HepG2 (cell line): ENCODE data around the gene UQCR10. TPM values are rescaled to one million over a fixed set of nuclear protein-coding genes. Genes with fewer than 3 reads are reported as not detected.
A peak's percentile ranks its signal among the peaks of the same experiment; 100 is the strongest.

Experiments used
- ATF7-NPFF ChIP-seq: sonication (generic); formaldehyde crosslinking; IDR thresholded peaks from 2 replicates; pipeline ENCODE4 v1.8.1; 2023; ENCODE audit warnings: mild to moderate bottlenecking, low read depth, missing genetic modification reagents, moderate library complexity
- HCFC1 ChIP-seq: fragments of 150-350 bp; IDR thresholded peaks from 2 replicates; pipeline ENCODE4 v1.6.1; 2014; ENCODE audit warnings: low read depth, low read length
- MIXL1 ChIP-seq: IDR thresholded peaks from 2 replicates; pipeline ENCODE4 v1.6.1; 2016
- NCOA5 ChIP-seq: sonication (generic); formaldehyde crosslinking; IDR thresholded peaks from 2 replicates; pipeline ENCODE4 v1.4.0; 2020; ENCODE audit warnings: missing genetic modification reagents
- PITX1 ChIP-seq: sonication (generic); formaldehyde crosslinking; IDR thresholded peaks from 2 replicates; pipeline ENCODE4 v1.5.1; 2020; ENCODE audit warnings: mild to moderate bottlenecking, missing genetic modification reagents
- RXRA ChIP-seq: sonication (generic); formaldehyde crosslinking; IDR thresholded peaks from 2 replicates; pipeline ENCODE4 v1.5.1; 2020; ENCODE audit warnings: missing genetic modification reagents
- TEAD3 ChIP-seq: optimal IDR thresholded peaks from 2 replicates; pipeline ENCODE3; 2016; ENCODE audit warnings: borderline replicate concordance
- U2AF1 ChIP-seq: fragments of 200-400 bp; formaldehyde crosslinking; optimal IDR thresholded peaks from 2 replicates; pipeline ENCODE3; 2017; ENCODE audit warnings: mild to moderate bottlenecking, low read depth, low read length
- ZNF180 ChIP-seq: sonication (generic); formaldehyde crosslinking; IDR thresholded peaks from 2 replicates; pipeline ENCODE4 v1.4.0; 2020; ENCODE audit warnings: low read depth, missing genetic modification reagents, borderline replicate concordance
- ZNF451 ChIP-seq: sonication (generic); formaldehyde crosslinking; IDR thresholded peaks from 2 replicates; pipeline ENCODE4 v1.5.0; 2020; ENCODE audit warnings: mild to moderate bottlenecking, missing genetic modification reagents
- ZNF605 ChIP-seq: sonication (generic); formaldehyde crosslinking; IDR thresholded peaks from 2 replicates; pipeline ENCODE4 v1.8.0; 2022; ENCODE audit warnings: mild to moderate bottlenecking, missing genetic modification reagents
- polyA plus RNA-seq, 8 experiments: library from polyadenylated mRNA; depleted of rRNA in 3 of 8; stranded (reverse) in 7 of 8; unstranded in 1 of 8; fragments of >200 nt; fragmentation: Illumina TruSeq in 4 of 8; extraction: Trizol in 4 of 8; gene quantifications; 2 replicates each; pipeline versions ENCODE4 v1.2.1 to v1.2.3, GENCODE V29; 2011 to 2016; ENCODE audit warnings: low read depth in 4 of 8, missing spikeins in 1 of 8, mixed read lengths in 1 of 8; ENCODE audit not compliant: insufficient read depth in 1 of 8
- total RNA-seq, 5 experiments: library from RNA; depleted of rRNA; stranded (reverse); fragments of >200 nt; fragmentation: Illumina TruSeq; extraction: Trizol; gene quantifications; 2 replicates each; pipeline ENCODE4 v1.2.3, GENCODE V29; 2016; ENCODE audit warnings: low read depth in 1 of 5
- TF ChIP-seq, protein P1 (sequence below), 2 experiments: sonication (generic) in 1 of 2; formaldehyde crosslinking in 1 of 2; IDR thresholded peaks; 2 replicates each; pipeline versions ENCODE4 v1.6.1 to v1.9.0; 2014 to 2022; ENCODE audit warnings: antibody characterized with exemption in 1 of 2, borderline replicate concordance in 1 of 2, inconsistent platforms in 1 of 2, low read depth in 1 of 2, missing genetic modification reagents in 1 of 2
- TF ChIP-seq, protein P2 (sequence below): sonication (generic); formaldehyde crosslinking; IDR thresholded peaks from 2 replicates; pipeline ENCODE4 v1.5.1; 2020; ENCODE audit warnings: missing genetic modification reagents, mild to moderate bottlenecking, borderline replicate concordance
- TF ChIP-seq, protein P3 (sequence below): sonication (generic); formaldehyde crosslinking; IDR thresholded peaks from 2 replicates; pipeline ENCODE4 v1.5.0; 2020; ENCODE audit warnings: missing genetic modification reagents, mild to moderate bottlenecking, borderline replicate concordance
- TF ChIP-seq, protein P4 (sequence below): sonication (generic); formaldehyde crosslinking; IDR thresholded peaks from 2 replicates; pipeline ENCODE4 v1.4.0; 2020; ENCODE audit warnings: missing genetic modification reagents
- TF ChIP-seq, protein P5 (sequence below): sonication (generic); formaldehyde crosslinking; IDR thresholded peaks from 2 replicates; pipeline ENCODE4 v1.4.0; 2020; ENCODE audit warnings: missing genetic modification reagents

Gene UQCR10
- total and polyA plus RNA-seq, 2 of the 13 experiments (the other 11 are each of a cell fraction or from before 2014, with no cell fraction given): 225 to 232 TPM

DNA sequence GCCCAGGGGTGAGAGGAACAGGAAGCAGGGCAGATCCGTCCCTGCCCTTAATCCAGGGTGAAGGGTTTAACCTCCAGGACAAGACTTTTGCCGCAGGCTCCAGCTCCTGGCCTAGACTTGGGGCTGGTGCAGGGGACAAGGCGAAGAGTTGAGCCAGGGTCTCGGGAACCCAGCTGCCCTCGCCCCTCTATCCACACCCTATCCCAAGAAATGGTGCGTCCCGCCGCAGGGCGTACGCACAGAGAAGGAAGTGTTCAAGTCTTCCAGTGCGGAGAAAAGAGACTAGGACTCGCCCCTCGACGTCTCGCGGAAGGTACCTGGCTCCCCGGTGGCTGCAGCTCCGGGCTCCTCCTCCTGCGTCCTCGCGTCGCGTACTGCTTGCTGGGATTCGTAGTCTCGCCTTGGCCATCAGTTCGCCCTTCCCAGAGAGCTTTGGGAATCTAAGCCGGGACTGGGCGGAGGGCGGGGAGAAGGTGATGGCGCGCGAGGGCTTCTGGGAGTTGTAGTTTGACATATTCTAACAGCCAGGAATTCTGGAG is 468 bp upstream of the UQCR10 start, which contains the start of gene ZMAT5 (continued):
- TF ChIP-seq, protein P1, sequence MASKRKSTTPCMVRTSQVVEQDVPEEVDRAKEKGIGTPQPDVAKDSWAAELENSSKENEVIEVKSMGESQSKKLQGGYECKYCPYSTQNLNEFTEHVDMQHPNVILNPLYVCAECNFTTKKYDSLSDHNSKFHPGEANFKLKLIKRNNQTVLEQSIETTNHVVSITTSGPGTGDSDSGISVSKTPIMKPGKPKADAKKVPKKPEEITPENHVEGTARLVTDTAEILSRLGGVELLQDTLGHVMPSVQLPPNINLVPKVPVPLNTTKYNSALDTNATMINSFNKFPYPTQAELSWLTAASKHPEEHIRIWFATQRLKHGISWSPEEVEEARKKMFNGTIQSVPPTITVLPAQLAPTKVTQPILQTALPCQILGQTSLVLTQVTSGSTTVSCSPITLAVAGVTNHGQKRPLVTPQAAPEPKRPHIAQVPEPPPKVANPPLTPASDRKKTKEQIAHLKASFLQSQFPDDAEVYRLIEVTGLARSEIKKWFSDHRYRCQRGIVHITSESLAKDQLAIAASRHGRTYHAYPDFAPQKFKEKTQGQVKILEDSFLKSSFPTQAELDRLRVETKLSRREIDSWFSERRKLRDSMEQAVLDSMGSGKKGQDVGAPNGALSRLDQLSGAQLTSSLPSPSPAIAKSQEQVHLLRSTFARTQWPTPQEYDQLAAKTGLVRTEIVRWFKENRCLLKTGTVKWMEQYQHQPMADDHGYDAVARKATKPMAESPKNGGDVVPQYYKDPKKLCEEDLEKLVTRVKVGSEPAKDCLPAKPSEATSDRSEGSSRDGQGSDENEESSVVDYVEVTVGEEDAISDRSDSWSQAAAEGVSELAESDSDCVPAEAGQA (IDR thresholded peaks at IDR 0.05; ENCODE audit: low read depth): peak; percentile 15; the same call in 1 of the 2 replicates
- TF ChIP-seq, protein P1 (CRISPR knock-in tag; IDR thresholded peaks at IDR 0.05; ENCODE audit: borderline replicate concordance): no peak
- TF ChIP-seq HCFC1: peak; percentile 84
- peak; percentile 48; the same call in 1 of the 2 replicates for TF ChIP-seq ZNF451
- peak; percentile 42; the same call in 1 of the 2 replicates for TF ChIP-seq ATF7-NPFF (CRISPR knock-in tag)
- TF ChIP-seq NCOA5: no peak
- TF ChIP-seq, protein P2, sequence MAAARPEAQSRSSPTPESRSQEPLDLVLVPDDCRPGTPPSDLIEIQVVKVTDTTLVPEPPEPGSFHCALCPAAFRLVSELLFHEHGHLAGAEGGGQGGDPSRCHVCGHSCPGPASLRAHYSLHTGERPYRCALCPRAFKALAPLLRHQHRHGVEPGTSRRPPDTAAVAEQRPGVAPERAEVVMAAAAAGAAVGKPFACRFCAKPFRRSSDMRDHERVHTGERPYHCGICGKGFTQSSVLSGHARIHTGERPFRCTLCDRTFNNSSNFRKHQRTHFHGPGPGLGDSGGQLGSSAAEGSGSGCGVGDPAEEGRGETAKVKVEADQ (CRISPR knock-in tag): no peak; the same call in 1 of the 2 replicates
- peak; percentile 59 for TF ChIP-seq U2AF1
- TF ChIP-seq ZNF180 (CRISPR knock-in tag): no peak
- TF ChIP-seq, protein P3, sequence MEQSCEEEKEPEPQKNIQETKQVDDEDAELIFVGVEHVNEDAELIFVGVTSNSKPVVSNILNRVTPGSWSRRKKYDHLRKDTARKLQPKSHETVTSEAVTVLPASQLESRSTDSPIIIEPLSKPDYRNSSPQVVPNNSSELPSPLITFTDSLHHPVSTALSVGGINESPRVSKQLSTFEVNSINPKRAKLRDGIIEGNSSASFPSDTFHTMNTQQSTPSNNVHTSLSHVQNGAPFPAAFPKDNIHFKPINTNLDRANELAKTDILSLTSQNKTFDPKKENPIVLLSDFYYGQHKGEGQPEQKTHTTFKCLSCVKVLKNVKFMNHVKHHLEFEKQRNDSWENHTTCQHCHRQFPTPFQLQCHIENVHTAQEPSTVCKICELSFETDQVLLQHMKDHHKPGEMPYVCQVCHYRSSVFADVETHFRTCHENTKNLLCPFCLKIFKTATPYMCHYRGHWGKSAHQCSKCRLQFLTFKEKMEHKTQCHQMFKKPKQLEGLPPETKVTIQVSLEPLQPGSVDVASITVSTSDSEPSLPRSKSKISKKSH (CRISPR knock-in tag): no peak
- TF ChIP-seq ZNF605 (CRISPR knock-in tag): peak; percentile 36
- TF ChIP-seq, protein P4, sequence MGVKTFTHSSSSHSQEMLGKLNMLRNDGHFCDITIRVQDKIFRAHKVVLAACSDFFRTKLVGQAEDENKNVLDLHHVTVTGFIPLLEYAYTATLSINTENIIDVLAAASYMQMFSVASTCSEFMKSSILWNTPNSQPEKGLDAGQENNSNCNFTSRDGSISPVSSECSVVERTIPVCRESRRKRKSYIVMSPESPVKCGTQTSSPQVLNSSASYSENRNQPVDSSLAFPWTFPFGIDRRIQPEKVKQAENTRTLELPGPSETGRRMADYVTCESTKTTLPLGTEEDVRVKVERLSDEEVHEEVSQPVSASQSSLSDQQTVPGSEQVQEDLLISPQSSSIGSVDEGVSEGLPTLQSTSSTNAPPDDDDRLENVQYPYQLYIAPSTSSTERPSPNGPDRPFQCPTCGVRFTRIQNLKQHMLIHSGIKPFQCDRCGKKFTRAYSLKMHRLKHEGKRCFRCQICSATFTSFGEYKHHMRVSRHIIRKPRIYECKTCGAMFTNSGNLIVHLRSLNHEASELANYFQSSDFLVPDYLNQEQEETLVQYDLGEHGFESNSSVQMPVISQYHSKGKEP (CRISPR knock-in tag): peak; percentile 66; the same call in 1 of the 2 replicates
- TF ChIP-seq MIXL1 (CRISPR knock-in tag): 0 out of 2 replicates have a peak, but pooled peaks have one; percentile 23
- peak; percentile 32; the same call in 1 of the 2 replicates for TF ChIP-seq PITX1 (CRISPR knock-in tag)
- TF ChIP-seq, protein P5, sequence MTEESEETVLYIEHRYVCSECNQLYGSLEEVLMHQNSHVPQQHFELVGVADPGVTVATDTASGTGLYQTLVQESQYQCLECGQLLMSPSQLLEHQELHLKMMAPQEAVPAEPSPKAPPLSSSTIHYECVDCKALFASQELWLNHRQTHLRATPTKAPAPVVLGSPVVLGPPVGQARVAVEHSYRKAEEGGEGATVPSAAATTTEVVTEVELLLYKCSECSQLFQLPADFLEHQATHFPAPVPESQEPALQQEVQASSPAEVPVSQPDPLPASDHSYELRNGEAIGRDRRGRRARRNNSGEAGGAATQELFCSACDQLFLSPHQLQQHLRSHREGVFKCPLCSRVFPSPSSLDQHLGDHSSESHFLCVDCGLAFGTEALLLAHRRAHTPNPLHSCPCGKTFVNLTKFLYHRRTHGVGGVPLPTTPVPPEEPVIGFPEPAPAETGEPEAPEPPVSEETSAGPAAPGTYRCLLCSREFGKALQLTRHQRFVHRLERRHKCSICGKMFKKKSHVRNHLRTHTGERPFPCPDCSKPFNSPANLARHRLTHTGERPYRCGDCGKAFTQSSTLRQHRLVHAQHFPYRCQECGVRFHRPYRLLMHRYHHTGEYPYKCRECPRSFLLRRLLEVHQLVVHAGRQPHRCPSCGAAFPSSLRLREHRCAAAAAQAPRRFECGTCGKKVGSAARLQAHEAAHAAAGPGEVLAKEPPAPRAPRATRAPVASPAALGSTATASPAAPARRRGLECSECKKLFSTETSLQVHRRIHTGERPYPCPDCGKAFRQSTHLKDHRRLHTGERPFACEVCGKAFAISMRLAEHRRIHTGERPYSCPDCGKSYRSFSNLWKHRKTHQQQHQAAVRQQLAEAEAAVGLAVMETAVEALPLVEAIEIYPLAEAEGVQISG (CRISPR knock-in tag): peak; percentile 27
- TF ChIP-seq RXRA (CRISPR knock-in tag): peak; percentile 61; the same call in 1 of the 2 replicates
- TF ChIP-seq TEAD3 (CRISPR knock-in tag): peak; percentile 17
